Fibroblast of skin of back (primary cell): ENCODE results near the gene JUND. TPM values are rescaled to one million over a fixed set of nuclear protein-coding genes. Genes with fewer than 3 reads are reported as not detected.
A peak's percentile ranks its signal among the peaks of the same experiment; 100 is the strongest.
"Not testable (repeated sequence)": the region's sequence is repeated elsewhere in the genome, so short reads cannot be mapped to it uniquely, and the experiment has no call there.

Experiments used
- DNase-seq: peaks from one replicate; pipeline ENCODE4 v3.0.0-alpha.2; 2013
- polyA plus RNA-seq, 2 experiments: library from polyadenylated mRNA; unstranded; fragments of 120-200 nt; gene quantifications; one replicate each; pipeline ENCODE4 v1.2.1, GENCODE V29; 2013; ENCODE audit not compliant: insufficient read length in 2 of 2

JUND gene
- polyA plus RNA-seq (2013, experiment 1 of 2; ENCODE audit: insufficient read length) = 77.4 TPM
- polyA plus RNA-seq (2013, experiment 2 of 2; ENCODE audit: insufficient read length) = 79.1 TPM

- peak; percentile 97 for DNase-seq
Measured at GRCh38 chr19:18281082-18282020, at the start of gene JUND. Gene JUND (minus strand): TSS chr19:18281622. CDS start chr19:18281484, 138 bp downstream.

GRCh38 chr19:18330868-18331267, 49.4 kb upstream of the JUND start:
- no peak for DNase-seq

DNA sequence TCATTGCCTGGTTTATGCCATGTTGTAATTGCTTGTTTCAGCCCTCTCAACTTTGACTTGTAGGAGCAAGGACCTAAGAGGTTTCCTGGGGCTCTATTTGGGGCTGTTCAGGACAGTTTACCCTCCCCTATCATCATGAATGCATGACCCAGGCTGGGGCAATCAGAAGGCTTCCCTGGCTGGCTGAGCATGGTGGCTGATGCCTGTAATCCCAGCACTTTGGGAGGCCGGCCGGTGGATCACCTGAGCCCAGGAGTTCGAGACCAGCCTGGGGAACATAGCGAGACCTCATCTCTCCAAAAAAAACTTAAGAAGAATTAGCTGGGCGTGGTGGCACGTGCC, 47.6 kb upstream of the JUND start:
- no peak for DNase-seq

GRCh38 chr19:18328340-18329034, 47.1 kb upstream of the JUND start:
- DNase-seq = peak; percentile 99

- DNase-seq = no peak
Measured at GRCh38 chr19:18326772-18327171, 45.4 kb upstream of the JUND start.

- not testable (repeated sequence) for DNase-seq
Measured at GRCh38 chr19:18324373-18324731, 42.9 kb upstream of the JUND start.

DNA sequence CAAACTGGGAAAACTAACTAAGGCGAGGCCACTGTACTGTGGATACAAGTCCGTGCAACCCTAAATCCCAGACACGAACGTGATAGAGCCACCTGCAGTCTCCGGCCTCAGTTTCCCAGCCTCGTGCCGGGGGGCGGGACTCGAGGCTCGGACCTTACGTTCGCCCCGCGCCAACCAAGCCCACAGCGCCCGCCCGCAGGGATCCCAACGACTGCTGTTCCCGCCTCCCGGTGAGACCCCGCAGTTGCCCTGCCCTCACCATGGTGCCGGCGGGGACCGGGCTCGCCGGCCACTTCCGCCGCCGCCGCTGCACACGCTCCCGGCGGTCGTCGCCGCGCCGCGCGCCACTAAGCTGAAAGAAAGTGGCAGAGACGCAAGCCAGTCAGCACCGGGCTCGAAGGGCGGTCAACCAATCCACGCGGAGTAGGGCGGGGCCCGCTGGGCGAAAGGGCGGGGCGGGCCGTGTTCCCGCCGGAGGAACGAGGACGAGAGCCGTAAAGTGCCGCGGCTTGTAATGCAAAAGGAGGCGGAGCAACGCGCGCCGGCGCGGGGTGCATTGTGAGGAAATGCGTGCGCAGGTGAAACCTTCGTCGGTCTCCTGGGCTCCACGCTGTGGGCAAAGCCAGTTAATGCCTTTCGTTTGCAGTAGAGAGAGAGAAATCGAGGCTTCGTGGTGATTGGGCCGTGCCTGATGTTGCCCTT, 41.5 kb upstream of the JUND start, which contains the start of gene LSM4:
Gene LSM4, minus strand, starts transcription at position 318 of the 702 bp plus-strand sequence. Its CDS starts 56 bp downstream, at position 262.
- peak; percentile 96 for DNase-seq

- peak; percentile 83 for DNase-seq
Measured at GRCh38 chr19:18322318-18322758, 40.9 kb upstream of the JUND start.

- DNase-seq = peak; percentile 44
Measured at GRCh38 chr19:18321734-18322102, 40.3 kb upstream of the JUND start.

DNA sequence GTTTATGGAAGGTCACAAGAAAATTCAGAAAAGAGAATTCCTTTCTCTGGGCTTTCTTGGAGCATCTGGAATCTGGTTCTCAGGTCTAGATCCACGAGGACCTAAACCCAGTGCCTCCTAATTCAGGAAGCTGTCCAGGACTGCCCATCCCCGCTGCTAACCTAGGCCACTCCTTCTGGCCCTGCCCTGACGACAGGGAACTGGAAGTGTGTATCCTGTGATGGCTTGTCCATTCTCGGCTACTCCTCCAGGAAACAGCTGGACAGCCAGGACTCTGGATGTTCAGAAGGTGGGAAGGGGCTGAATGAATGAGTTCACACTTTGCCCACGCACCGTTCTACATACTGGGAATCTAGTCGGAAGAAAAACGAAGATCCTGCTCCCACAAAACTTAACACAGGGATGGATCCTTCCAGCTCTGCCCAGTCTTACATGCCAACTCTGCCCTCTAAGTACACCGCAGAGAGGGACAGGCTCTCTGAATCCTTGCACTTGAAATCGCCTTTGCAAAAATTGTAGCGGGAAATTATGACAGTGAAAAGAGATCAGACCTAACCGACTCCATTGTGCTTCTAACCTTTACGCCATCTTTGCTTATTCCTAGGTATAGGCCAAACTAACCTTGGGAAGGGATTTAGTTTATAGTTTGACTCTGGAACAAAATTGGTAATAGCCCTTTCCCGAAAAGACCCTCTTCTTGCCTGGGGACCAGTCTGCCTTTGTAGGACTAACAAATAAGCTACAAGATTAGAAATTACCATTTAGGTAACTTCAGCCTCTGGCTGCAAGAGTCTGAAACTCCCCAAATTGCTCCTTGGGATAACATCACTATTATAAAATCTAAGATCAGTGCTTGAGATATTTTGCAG, 39.7 kb upstream of the JUND start:
- DNase-seq = no peak

DNA sequence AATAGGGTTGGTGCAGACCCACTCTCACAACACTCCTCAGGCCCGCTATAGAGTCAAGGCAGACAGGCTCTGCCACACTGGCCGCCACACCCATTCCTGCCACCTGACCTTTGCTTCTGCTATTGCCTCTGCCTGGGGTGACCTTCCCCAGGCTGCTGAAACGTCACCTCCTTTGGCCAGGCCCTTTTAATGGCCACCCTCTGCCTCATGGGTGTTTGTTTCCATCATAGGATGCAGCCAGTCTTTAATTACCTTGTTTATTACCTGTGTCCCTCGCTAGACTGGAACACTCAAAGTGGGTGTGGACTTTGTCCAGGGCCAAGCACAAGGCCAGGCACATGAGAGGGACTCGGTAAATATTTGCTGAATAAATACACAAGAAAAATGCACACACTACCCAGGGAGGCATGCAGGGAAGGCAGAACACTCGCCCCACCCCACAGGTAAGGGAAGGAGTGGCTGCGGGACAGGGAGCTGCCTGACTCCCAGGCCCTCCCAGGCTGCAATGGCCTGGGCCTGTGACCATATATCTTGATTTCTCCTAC, 38.2 kb upstream of the JUND start:
- DNase-seq = no peak

DNA sequence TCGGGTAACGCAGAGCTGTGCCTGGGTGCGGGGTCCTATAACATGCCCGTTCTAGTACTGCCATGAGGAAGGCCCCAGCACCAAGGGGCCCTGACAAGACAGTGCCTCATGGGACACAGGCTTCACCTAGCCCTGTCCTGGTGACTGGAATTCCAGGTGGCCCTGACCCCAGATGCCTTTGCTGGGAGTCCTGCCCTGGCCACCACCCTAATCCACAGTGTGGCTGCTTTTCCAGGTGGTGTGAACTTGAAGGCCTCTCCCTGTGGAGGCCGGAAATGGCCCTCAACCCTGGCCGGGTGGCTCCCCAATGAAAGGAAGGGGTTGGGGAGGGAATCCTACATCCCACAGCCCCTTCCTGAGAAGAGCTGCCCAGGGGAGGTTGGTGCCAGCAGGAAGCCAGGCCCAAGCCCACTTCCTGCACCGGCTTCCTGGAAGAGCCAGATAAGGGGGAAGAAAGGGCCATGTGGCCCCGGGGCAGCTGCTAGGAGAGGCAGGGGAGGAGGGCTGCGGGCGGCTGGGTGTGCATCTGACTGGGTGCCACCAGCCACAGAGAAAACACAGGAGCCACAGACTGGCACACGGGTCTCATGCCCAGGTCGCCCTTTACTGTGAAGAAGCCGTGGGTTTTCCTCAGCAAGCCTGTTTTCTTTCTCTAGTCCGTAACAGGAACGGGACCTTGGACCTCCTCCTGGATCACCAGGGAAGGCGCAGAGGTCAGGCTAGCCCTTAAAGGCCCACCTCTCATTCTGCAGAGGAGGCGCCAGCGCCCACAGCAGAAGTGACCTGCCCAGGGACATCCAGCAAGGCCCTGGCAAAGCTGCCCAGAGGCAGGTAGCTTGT, 36.8 kb upstream of the JUND start:
- DNase-seq = no peak

DNA sequence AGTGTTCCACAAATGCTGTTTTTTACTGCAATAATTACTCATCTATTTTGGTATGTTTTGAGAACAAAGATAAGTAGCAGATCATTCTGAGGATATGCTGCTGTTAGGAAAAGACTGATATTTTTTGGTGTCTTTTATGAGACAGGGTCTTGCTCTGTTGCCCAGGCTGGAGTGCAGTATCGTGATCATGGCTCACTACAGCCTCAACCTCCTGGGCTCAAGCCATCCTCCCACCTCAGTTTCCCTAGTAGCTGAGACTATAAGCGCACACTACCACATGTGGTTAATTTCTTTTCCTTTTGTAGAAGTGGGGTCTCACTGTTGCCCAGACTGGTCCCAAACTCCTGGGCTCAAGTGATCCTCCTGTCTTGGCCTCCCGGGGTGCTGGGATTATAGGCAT, 32.0 kb upstream of the JUND start:
- no peak for DNase-seq

DNA sequence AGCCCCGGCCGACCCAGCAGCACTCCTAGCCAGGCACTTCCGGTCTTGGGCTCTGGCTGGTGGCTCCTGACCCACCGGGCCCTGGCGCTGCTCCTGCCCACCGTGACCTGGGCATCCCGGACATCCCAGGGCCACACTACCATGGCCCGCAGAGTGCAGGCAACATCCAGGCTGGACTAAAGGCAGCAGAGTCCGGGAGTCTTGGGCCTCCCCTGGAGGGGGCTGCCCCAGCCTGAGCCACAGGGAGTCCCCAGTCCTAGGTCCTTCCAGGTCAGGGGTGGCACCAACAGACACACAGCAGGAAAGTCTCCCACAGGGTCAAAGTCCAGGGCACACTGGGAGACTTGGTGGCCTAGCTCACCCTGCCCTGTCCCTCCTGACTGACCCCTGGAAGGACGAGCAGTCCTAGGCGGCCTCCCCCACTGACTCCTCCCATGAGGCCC, 30.7 kb upstream of the JUND start:
- no peak for DNase-seq

GRCh38 chr19:18311502-18312091, 30.2 kb upstream of the JUND start:
- no peak for DNase-seq

GRCh38 chr19:18310966-18311365, 29.5 kb upstream of the JUND start:
- no peak for DNase-seq

GRCh38 chr19:18310118-18310909, 28.9 kb upstream of the JUND start:
- DNase-seq = no peak

DNA sequence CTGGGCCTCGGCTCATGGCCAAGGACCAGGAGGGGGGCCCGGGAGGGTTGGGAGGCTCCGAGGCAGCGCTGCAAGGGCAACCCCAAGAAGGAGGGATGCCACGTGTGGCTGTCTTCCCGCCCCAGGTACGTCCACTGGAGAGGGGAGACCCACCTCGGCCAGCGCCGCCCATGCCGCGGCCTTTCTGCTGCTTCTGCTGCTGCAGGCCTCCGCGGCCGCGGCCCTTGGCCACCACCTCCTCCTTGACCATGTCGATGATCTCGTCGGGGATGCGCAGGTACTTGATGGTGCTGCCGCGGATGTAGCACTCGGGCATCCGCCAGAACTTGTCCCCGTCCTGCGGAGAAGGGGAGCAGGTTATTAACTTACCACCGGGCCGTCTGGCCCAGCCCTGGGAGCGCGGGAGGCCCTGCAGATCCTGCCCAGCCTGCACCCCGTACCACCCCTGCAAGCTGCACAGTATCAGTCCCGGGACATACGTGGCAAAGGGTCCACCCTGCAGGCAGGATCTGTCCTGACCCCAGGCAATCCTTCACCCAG, 28.2 kb upstream of the JUND start:
- no peak for DNase-seq

DNA sequence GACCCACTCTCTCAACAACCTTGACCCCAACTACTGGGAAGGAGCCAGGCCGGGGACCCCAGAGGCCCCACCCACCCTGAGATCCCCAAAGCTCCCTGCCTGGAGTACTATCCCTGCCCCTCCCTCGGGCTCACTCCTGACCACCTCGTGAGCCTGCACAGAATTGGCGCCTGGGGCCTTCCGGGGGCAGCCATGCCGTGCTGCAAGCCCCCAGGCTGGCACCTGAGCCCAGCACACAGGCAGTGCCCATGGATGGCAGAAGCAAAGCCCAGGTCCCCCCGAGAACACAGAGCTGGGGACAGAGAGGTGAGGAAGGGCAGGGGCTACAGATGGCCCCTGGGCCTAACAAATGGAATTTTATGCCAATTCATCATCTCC, 27.5 kb upstream of the JUND start:
- no peak for DNase-seq
